HFFc6 (cell line): ENCODE results near the gene ZNF862. TPM values are rescaled to one million over a fixed set of nuclear protein-coding genes. Genes with fewer than 3 reads are reported as not detected.

Experiments
- DNase-seq: peaks from one replicate; pipeline ENCODE4 v3.0.0-alpha.2; 2018
- H3K27ac Mint-ChIP-seq: 2 replicates; pipeline ENCODE4 v1.8.0; 2020; ENCODE audit warnings: mild to moderate bottlenecking, mixed read lengths
- H3K27me3 Mint-ChIP-seq: 2 replicates; pipeline ENCODE4 v1.8.0; 2021; ENCODE audit warnings: mild to moderate bottlenecking, moderate library complexity, mixed read lengths; ENCODE audit not compliant: insufficient read depth
- H3K36me3 Mint-ChIP-seq: 2 replicates; pipeline ENCODE4 v1.8.0; 2021; ENCODE audit warnings: low read depth, mixed read lengths
- H3K4me1 Mint-ChIP-seq: 2 replicates; pipeline ENCODE4 v1.8.0; 2020; ENCODE audit warnings: low read depth, mixed read lengths
- H3K4me3 Mint-ChIP-seq: 2 replicates; pipeline ENCODE4 v1.8.0; 2020; ENCODE audit warnings: mild to moderate bottlenecking, moderate library complexity, mixed read lengths
- H3K9me3 Mint-ChIP-seq: 2 replicates; pipeline ENCODE4 v1.8.0; 2020; ENCODE audit warnings: mild to moderate bottlenecking, mixed read lengths
- total RNA-seq, 6 experiments: library from RNA; stranded (reverse); fragmentation: NEBNext Ultra II Directional; extraction: Animal tissue kit (Norgen Biotek cat#: 25700); gene quantifications; 2 replicates in 1 of 6; 3 replicates in 5 of 6; pipeline ENCODE4 v1.2.3, GENCODE V29; 2021
- TF ChIP-seq, protein P1 (sequence below): fragments of 200-600 bp; sonication (generic); IDR thresholded peaks from 2 replicates; pipeline ENCODE4 v1.5.0; 2021; ENCODE audit warnings: antibody characterized with exemption, mild to moderate bottlenecking

ZNF862 gene
- total RNA-seq, 6 experiments from 2014 or later, result 5.2 to 8.2 (median 6.9) TPM

DNA sequence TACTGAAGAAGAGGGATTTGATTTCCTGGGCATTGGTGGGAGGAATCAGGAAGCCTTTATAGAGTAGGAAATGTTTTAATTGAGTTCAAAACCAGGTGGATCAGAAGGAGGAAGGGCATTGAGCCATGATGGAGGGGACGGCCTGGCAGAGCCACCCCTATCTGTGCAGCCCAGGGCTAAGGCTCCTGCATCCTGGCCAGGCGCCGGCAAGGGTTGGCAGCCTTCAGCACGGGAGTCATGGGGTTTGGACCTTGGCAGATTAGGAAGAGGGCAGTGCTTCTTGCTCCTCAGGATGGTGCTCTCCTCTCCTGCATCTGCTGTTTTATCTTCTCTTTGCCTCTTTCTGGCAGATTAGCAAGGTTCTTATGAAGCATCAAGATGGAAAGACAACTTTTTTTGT, 12.5 kb downstream of the ZNF862 start:
- no peaks in the 10 kb centered on the region for H3K9me3 Mint-ChIP-seq
- TF ChIP-seq, protein P1, sequence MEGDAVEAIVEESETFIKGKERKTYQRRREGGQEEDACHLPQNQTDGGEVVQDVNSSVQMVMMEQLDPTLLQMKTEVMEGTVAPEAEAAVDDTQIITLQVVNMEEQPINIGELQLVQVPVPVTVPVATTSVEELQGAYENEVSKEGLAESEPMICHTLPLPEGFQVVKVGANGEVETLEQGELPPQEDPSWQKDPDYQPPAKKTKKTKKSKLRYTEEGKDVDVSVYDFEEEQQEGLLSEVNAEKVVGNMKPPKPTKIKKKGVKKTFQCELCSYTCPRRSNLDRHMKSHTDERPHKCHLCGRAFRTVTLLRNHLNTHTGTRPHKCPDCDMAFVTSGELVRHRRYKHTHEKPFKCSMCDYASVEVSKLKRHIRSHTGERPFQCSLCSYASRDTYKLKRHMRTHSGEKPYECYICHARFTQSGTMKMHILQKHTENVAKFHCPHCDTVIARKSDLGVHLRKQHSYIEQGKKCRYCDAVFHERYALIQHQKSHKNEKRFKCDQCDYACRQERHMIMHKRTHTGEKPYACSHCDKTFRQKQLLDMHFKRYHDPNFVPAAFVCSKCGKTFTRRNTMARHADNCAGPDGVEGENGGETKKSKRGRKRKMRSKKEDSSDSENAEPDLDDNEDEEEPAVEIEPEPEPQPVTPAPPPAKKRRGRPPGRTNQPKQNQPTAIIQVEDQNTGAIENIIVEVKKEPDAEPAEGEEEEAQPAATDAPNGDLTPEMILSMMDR, result no peak
- H3K4me1 Mint-ChIP-seq, result peaks cover 19% of the 10 kb centered on the region
- H3K27me3 Mint-ChIP-seq, result no peaks in the 10 kb centered on the region; the same call in 1 of the 2 replicates
- H3K4me3 Mint-ChIP-seq, result no peak overlapping the region
- no peak overlapping the region for H3K27ac Mint-ChIP-seq
- 0 out of 2 replicates have a peak, but pooled peaks cover 5% of the 10 kb centered on the region for H3K36me3 Mint-ChIP-seq
- no peak for DNase-seq

DNA sequence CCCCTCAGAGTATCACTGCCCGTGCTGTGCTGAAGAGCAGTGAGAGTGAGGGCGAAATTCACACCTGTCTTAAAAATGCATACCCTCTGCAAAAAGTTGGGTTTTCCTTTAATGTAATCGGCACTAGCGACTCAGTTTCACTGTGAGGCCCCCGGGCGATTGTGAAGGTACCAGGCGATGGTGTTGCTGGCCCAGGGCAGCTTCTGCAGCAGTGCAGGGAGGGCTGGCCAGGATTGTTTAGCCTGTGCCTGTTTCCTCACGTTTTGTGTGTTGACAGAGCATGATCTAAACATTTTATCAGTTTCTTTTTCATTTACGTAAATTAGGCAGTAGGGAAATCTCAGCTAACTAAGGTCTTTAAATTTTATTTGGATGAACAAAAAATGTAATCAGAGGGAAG, 13.3 kb downstream of the ZNF862 start:
- no peaks in the 10 kb centered on the region for H3K9me3 Mint-ChIP-seq
- 0 out of 2 replicates have a peak, but pooled peaks cover 5% of the 10 kb centered on the region for H3K36me3 Mint-ChIP-seq
- no peaks in the 10 kb centered on the region for H3K27me3 Mint-ChIP-seq
- H3K27ac Mint-ChIP-seq, result no peak overlapping the region
- TF ChIP-seq, protein P1, result no peak
- H3K4me3 Mint-ChIP-seq, result no peak overlapping the region
- H3K4me1 Mint-ChIP-seq, result peaks cover 26% of the 10 kb centered on the region
- no peak for DNase-seq

DNA sequence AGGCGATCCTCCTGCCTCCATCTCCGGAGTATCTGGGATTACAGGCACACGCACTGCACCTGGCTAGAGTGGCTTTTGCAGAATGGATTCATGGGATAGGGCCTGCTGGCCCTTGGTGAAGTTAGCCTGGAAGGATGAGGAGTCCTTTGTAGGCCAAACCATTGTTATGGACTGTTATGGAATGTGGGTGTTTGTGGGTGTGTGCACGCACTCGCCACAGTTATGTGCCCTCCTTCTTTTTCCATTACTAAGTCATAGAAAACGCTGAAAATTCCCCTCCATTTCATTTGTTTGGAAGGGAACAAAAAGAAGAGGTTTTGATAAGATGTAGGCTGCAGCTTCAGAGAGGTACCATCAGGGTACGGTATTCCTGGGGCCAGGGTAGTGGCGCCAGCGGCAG, 15.0 kb downstream of the ZNF862 start:
- H3K4me1 Mint-ChIP-seq, result peaks cover 31% of the 10 kb centered on the region
- no peak overlapping the region for H3K4me3 Mint-ChIP-seq
- H3K36me3 Mint-ChIP-seq, result 0 out of 2 replicates have a peak, but pooled peaks cover 5% of the 10 kb centered on the region
- H3K9me3 Mint-ChIP-seq, result no peaks in the 10 kb centered on the region
- H3K27me3 Mint-ChIP-seq, result no peaks in the 10 kb centered on the region; the same call in 1 of the 2 replicates
- H3K27ac Mint-ChIP-seq, result no peak overlapping the region
- TF ChIP-seq, protein P1, result no peak
- peak; percentile 9 for DNase-seq

DNA sequence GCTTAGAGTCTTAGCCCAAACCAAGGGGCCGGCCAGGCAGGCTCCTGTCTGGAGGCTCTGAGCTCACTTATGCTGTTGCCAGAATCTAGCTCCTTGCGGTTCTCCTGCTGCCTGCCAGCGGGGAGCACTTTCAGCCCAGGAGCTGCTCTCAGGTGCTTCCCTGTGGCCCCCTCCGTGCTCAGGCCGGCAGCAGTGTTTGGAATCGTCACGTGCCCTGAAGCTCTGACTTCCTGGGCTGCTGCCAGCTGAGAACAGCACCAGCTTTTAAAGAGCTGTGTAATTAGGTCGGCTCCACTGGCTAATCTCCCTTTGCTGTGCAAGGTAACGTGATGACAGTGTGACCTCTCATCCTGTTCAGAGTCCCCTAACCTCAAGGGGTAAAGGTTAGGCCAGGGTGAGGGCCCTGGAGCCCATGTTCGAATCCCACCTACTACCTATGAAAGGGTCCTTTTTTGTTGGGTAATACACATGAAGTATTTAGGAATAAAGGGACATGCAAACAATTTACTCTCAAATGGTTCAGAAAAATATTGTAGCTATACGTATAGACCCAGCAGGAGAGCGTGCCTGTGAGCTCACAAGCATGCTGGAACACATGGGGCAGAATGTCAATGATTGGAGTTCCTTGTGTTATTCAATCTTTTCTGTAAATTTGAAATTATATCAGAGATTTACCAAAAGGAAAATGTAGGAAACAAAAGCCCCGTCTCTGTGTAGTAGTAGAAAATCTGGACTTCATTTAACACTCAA, 16.6 kb downstream of the ZNF862 start:
- DNase-seq, result peak; percentile 47
- H3K4me3 Mint-ChIP-seq, result no peak overlapping the region
- peaks cover 31% of the 10 kb centered on the region for H3K4me1 Mint-ChIP-seq
- no peaks in the 10 kb centered on the region; the same call in 1 of the 2 replicates for H3K27me3 Mint-ChIP-seq
- H3K36me3 Mint-ChIP-seq, result 0 out of 2 replicates have a peak, but pooled peaks cover 5% of the 10 kb centered on the region
- TF ChIP-seq, protein P1, result no peak
- H3K9me3 Mint-ChIP-seq, result no peaks in the 10 kb centered on the region
- peak overlapping the region; percentile 20; the same call in 1 of the 2 replicates for H3K27ac Mint-ChIP-seq

DNA sequence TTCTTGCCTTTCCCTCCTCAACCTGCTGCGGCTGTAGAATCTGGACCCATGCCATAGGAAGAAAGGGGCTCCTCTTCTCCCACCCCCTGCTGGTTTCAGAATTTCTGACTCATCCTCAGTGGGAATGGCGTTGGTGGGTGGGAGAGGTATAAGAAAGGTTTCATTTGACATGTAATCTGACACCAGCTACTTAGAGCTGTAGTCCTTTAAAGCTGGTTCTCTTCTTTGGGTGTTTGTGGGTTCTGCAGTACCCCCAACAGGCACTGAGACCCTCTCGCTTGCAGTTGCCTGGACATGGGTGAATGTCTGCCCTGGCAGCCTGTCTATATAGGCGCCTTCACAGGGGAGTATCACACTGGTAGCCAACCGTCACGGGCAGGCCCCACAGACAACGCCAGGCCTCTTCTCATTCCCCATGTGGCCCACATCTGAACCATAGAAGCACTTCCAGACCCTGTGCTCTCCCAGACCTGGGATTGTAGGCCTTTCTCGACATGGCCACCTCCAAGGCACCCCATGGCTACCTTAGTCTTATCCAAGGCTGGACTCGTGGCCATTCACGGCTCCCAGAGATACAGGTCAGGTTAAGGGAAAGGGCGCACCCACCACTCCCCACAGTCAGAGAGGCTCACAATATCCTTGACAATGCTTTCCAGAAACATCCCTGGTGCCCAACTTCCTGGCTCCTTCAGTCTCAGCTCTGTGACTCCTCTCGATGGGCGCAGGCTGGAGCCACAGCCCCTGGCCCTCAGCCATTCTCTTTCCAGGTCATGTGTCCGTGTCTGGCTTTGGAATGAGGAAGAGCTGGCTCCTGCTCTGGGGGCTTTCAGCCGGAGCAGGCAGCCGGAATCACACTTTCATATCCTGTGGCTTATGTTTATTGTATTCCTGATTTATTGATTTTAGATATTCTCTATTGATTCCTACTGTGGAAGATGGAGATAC, 17.5 kb downstream of the ZNF862 start:
- peak; percentile 24 for DNase-seq
- H3K36me3 Mint-ChIP-seq, result 0 out of 2 replicates have a peak, but pooled peaks cover 5% of the 10 kb centered on the region
- H3K27ac Mint-ChIP-seq, result peak overlapping the region; percentile 20; the same call in 1 of the 2 replicates
- no peaks in the 10 kb centered on the region for H3K9me3 Mint-ChIP-seq
- no peak overlapping the region for H3K4me3 Mint-ChIP-seq
- H3K4me1 Mint-ChIP-seq, result peaks cover 31% of the 10 kb centered on the region
- H3K27me3 Mint-ChIP-seq, result no peaks in the 10 kb centered on the region; the same call in 1 of the 2 replicates
- TF ChIP-seq, protein P1, result no peak
